ENCODE data around the gene ABO.

The ABO gene

GRCh38 chr9:133246562-133246961 is 28.4 kb downstream of the ABO start:
- TF ChIP-seq GATA2 (IDR thresholded peaks at IDR 0.05; ENCODE audit: low read depth, low read length) (no peak), GATA3 (IDR thresholded peaks at IDR 0.05; ENCODE audit: low read depth, low read length) (no peak)

- TF ChIP-seq GATA3 (IDR thresholded peaks at IDR 0.05; ENCODE audit: low read depth, low read length) = no peak
- no peak for TF ChIP-seq GATA2 (IDR thresholded peaks at IDR 0.05; ENCODE audit: low read depth, low read length)
These were observed 32.0 kb downstream of the ABO start for GRCh38 chr9:133242991-133243390.

GRCh38 chr9:133242241-133242640 is 32.8 kb downstream of the ABO start:
- TF ChIP-seq GATA3 (IDR thresholded peaks at IDR 0.05; ENCODE audit: low read depth, low read length) (no peak), GATA2 (IDR thresholded peaks at IDR 0.05; ENCODE audit: low read depth, low read length) (no peak)

- TF ChIP-seq GATA2 (IDR thresholded peaks at IDR 0.05; ENCODE audit: low read depth, low read length) (no peak), GATA3 (IDR thresholded peaks at IDR 0.05; ENCODE audit: low read depth, low read length) (no peak)
These were observed 35.4 kb downstream of the ABO start for GRCh38 chr9:133239533-133240090.

GRCh38 chr9:133238851-133239532 is 36.0 kb downstream of the ABO start:
- no peak for TF ChIP-seq GATA3 (IDR thresholded peaks at IDR 0.05; ENCODE audit: low read depth, low read length)
- TF ChIP-seq GATA2 (IDR thresholded peaks at IDR 0.05; ENCODE audit: low read depth, low read length) = no peak

GRCh38 chr9:133238272-133238850 is 36.6 kb downstream of the ABO start:
- TF ChIP-seq GATA3 (IDR thresholded peaks at IDR 0.05; ENCODE audit: low read depth, low read length) (no peak), GATA2 (IDR thresholded peaks at IDR 0.05; ENCODE audit: low read depth, low read length) (no peak)

GRCh38 chr9:133237035-133237731 is 37.8 kb downstream of the ABO start:
- TF ChIP-seq GATA2 (IDR thresholded peaks at IDR 0.05; ENCODE audit: low read depth, low read length) = no peak
- TF ChIP-seq GATA3 (IDR thresholded peaks at IDR 0.05; ENCODE audit: low read depth, low read length) = no peak

- TF ChIP-seq GATA2 (IDR thresholded peaks at IDR 0.05; ENCODE audit: low read depth, low read length) (no peak), GATA3 (IDR thresholded peaks at IDR 0.05; ENCODE audit: low read depth, low read length) (no peak)
These were observed 39.3 kb downstream of the ABO start for GRCh38 chr9:133235549-133236222.

- TF ChIP-seq GATA2 (IDR thresholded peaks at IDR 0.05; ENCODE audit: low read depth, low read length) (no peak), GATA3 (IDR thresholded peaks at IDR 0.05; ENCODE audit: low read depth, low read length) (no peak)
These were observed 40.3 kb downstream of the ABO start for GRCh38 chr9:133234577-133235322.

- no peak for TF ChIP-seq GATA2 (IDR thresholded peaks at IDR 0.05; ENCODE audit: low read depth, low read length)
- no peak for TF ChIP-seq GATA3 (IDR thresholded peaks at IDR 0.05; ENCODE audit: low read depth, low read length)
These were observed 41.1 kb downstream of the ABO start for GRCh38 chr9:133233681-133234432.

- TF ChIP-seq GATA2 (IDR thresholded peaks at IDR 0.05; ENCODE audit: low read depth, low read length) (no peak), GATA3 (IDR thresholded peaks at IDR 0.05; ENCODE audit: low read depth, low read length) (no peak)
These were observed 44.9 kb downstream of the ABO start for GRCh38 chr9:133230093-133230492.

GRCh38 chr9:133227242-133227860 is 47.6 kb downstream of the ABO start:
- TF ChIP-seq GATA2 (IDR thresholded peaks at IDR 0.05; ENCODE audit: low read depth, low read length) (no peak), GATA3 (IDR thresholded peaks at IDR 0.05; ENCODE audit: low read depth, low read length) (no peak)

Data from SH-SY5Y (cell line).